Measurements from ENCODE around the gene ADAMTSL3.

ADAMTSL3 gene

DNA sequence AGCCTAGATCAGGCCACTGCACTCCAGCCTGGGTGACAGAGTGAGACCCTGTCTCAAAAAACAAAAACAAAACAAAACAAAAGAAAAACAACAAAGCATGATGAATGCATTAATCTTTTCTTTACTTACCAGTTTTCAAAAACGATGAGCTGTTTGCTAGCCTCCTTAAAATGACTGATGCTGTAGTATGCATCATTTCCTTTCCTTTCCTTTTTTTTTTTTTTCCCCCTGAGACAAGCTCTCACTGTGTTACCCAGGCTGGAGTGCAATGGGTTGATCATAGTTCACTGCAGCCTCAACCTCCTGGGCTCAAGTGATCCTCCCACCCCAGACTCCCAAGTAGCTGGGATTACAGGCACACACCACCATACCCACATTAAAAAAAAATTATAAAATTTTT is 202.0 kb downstream of the ADAMTSL3 start:
- no peak for DNase-seq (ENCODE audit: low read depth)
- H3K4me3 ChIP-seq (ENCODE audit: low read depth, low read length): no peak overlapping the region
- TF ChIP-seq, protein P1, sequence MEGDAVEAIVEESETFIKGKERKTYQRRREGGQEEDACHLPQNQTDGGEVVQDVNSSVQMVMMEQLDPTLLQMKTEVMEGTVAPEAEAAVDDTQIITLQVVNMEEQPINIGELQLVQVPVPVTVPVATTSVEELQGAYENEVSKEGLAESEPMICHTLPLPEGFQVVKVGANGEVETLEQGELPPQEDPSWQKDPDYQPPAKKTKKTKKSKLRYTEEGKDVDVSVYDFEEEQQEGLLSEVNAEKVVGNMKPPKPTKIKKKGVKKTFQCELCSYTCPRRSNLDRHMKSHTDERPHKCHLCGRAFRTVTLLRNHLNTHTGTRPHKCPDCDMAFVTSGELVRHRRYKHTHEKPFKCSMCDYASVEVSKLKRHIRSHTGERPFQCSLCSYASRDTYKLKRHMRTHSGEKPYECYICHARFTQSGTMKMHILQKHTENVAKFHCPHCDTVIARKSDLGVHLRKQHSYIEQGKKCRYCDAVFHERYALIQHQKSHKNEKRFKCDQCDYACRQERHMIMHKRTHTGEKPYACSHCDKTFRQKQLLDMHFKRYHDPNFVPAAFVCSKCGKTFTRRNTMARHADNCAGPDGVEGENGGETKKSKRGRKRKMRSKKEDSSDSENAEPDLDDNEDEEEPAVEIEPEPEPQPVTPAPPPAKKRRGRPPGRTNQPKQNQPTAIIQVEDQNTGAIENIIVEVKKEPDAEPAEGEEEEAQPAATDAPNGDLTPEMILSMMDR (IDR thresholded peaks at IDR 0.05; ENCODE audit: low read depth, low read length, missing control alignments): no peak

DNA sequence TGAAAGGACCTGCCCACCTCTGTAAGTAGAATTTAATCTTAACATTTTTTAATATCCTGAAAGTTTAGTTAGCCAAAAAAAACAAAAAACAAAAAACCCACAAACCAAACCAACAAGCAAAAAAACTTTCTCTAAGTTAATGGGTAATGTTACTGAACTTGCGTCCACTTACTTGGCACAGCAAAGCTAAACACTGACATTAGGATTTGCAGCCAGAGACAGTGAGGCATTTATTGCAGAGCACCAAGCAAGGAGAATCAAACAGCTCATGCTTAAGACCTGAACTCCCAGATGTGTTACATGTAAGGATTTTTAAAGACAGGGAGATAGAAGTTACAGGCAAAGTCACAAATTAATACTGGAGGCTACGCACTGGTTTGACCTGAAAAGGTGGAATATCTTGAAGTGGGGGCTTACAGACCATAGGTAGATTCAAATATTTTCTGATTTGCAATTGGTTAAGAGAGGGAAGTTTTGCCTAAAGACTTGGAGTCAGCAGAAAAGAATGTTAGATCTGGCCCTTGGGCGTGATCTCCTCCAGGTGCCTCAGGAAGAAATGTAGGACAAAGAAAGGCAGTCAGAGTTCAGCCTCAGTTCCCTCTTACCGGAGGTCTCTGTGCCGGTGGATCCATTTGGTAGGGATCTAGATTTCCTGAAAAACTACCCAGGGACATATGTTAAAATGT is 205.0 kb downstream of the ADAMTSL3 start:
- TF ChIP-seq, protein P1 (IDR thresholded peaks at IDR 0.05; ENCODE audit: low read depth, low read length, missing control alignments): no peak
- no peak overlapping the region for H3K4me3 ChIP-seq (ENCODE audit: low read depth, low read length)
- DNase-seq (ENCODE audit: low read depth): no peak

DNA sequence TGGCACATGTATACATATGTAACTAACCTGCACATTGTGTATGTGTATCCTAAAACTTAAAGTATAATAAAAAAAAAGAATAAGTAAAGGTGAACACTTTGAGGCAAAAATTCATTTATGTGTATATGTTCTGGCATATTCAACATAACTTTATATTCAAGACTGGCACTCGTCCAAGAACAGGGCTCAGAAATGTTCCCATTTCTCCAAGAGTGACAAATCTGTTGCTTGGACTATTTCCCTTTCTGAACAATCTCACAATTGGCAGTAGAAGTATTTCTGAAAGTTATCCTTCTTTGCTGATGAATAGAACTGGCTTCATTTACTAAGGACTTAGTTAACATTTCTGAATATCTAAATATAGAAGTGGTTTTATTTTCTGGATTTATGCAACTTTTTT is 212.8 kb downstream of the ADAMTSL3 start:
- DNase-seq (ENCODE audit: low read depth): no peak
- TF ChIP-seq, protein P1 (IDR thresholded peaks at IDR 0.05; ENCODE audit: low read depth, low read length, missing control alignments): no peak
- H3K4me3 ChIP-seq (ENCODE audit: low read depth, low read length): no peak overlapping the region

DNA sequence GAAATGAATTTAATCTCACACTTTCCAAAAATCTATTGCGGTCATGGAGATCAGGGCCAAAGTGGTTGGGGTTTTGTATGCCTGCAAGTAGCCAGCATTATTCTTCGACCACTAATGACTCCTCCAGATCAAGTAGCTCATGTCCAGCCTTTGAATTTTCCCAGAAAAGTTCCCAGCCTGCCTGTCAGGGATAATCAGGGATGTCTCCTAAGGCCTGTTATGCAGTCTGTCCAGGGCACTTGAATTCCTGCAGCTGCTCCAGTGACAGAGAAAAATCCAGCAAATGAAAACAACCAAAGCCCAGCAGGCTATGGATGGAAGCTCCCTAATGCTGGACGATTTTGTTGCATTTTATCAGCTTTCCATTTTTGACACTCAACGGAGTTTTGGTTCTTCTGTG is 215.4 kb downstream of the ADAMTSL3 start:
- TF ChIP-seq, protein P1 (IDR thresholded peaks at IDR 0.05; ENCODE audit: low read depth, low read length, missing control alignments): no peak
- H3K4me3 ChIP-seq (ENCODE audit: low read depth, low read length): no peak overlapping the region
- no peak for DNase-seq (ENCODE audit: low read depth)

DNA sequence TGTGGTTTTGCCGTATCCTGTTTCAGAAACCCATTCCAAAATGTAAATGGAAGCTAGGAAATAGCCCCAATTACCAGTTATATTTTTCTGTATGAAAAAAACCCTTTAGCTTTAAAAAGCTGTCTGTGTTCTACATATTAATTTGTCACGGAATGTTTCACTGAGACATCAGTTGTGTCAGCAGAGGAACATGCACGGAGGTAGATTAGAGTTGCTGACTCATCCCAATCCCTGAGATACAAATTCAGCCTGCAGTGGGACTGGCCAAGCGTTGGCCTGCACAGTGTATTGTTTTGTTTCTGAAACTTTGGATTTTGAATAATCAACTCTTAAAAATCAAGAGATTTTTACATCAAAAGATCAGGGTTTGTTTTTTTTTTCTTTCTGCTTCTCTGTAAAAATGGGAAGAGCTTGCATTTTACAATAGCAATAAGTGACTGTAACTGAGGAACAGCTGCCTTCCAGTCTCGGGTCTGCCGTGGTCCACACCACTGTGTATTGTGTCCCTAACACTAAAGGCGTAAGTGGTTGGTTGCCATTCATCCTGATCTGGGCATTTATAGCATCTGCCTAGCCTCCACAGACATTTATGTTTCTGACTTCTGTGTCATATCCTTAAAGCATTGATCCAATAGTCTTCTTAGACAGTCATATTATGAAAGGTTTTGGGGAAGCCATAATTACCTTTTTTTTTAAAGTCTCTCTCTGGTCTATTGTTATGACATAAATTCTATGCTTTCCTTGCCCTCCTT is 218.1 kb downstream of the ADAMTSL3 start:
- DNase-seq (ENCODE audit: low read depth): peak; percentile 26
- no peak overlapping the region for H3K4me3 ChIP-seq (ENCODE audit: low read depth, low read length)
- TF ChIP-seq, protein P1 (IDR thresholded peaks at IDR 0.05; ENCODE audit: low read depth, low read length, missing control alignments): no peak

DNA sequence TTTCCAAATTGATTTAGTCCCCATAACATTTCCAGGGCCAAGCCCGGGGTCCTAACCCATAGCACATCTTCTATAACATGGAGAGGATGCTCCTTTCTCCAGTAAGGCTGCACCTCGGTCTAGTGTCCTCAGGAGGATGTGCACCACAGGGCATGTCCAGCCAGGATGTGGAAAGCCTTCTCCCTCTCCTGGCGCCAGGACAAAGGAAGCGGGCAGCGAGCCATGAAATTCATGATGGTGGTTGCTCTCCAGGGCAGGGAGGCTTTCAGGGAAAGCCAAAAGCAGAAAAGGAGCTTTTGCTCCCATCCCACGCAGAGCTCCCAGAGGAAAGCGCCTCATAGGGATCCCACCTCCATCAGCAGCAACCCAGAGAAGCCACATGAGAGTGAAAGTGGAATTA is 220.0 kb downstream of the ADAMTSL3 start:
- no peak overlapping the region for H3K4me3 ChIP-seq (ENCODE audit: low read depth, low read length)
- DNase-seq (ENCODE audit: low read depth): no peak
- TF ChIP-seq, protein P1 (IDR thresholded peaks at IDR 0.05; ENCODE audit: low read depth, low read length, missing control alignments): no peak

Data from GM12864 (cell line).